Sigmoid colon (tissue), 7 donors: ENCODE results near the gene TMEM184B. TPM values are rescaled to one million over a fixed set of nuclear protein-coding genes. Genes with fewer than 3 reads are reported as not detected.
A peak's percentile ranks its signal among the peaks of the same experiment; 100 is the strongest.

Source experiments
- DNase-seq: peaks from one replicate; pipeline ENCODE4 v3.0.0-alpha.2; 2019
- H3K27ac ChIP-seq, 4 donors: fragments of 200-600 bp; sonication (generic); one replicate each; pipeline ENCODE4 v1.5.1; 2016 to 2019; ENCODE audit warnings: mild to moderate bottlenecking in 1 of 4
- H3K27me3 ChIP-seq, 3 donors: fragments of 200-600 bp; sonication (generic); one replicate each; pipeline ENCODE4 v1.5.1; 2019; ENCODE audit warnings: mild to moderate bottlenecking in 1 of 3
- H3K36me3 ChIP-seq, 4 donors: fragments of 200-600 bp; sonication (generic); one replicate each; pipeline ENCODE4 v1.5.1; 2016 to 2019
- H3K4me1 ChIP-seq, 4 donors: fragments of 200-600 bp; sonication (generic); one replicate each; pipeline ENCODE4 v1.5.1; 2017 to 2019
- H3K4me3 ChIP-seq, 4 donors: fragments of 200-600 bp; sonication (generic); one replicate each; pipeline ENCODE4 v1.5.1; 2017 to 2019; ENCODE audit warnings: mild to moderate bottlenecking in 2 of 4, moderate library complexity in 1 of 4
- H3K9me3 ChIP-seq, 4 donors: fragments of 200-600 bp in 3 of 4; sonication (generic) in 3 of 4; one replicate each; pipeline versions ENCODE4 v1.5.1 to v1.6.1; 2013 to 2019
- EP300 ChIP-seq, 4 donors: sonication (generic); formaldehyde crosslinking; IDR thresholded peaks; one replicate each; pipeline ENCODE4 v1.6.1; 2017; ENCODE audit warnings: antibody characterized with exemption in 4 of 4
- POLR2A ChIP-seq, 2 donors: fragments of 450-650 bp; IDR thresholded peaks; one replicate each; pipeline ENCODE4 v1.6.1; 2016; ENCODE audit warnings: antibody characterized with exemption in 2 of 2, mild to moderate bottlenecking in 2 of 2, moderate library complexity in 2 of 2
- POLR2AphosphoS5 ChIP-seq, 4 donors: sonication (generic); formaldehyde crosslinking; IDR thresholded peaks; one replicate each; pipeline ENCODE4 v1.6.1; 2017; ENCODE audit warnings: antibody characterized with exemption in 4 of 4
- WGBS, 2 donors: extraction: QIAGEN DNeasy Blood & Tissue Kit; methylation state at CpG; one replicate each; pipeline ENCODE4 v1.1.7; 2013; 5-methylcytosine and 5-hydroxymethylcytosine counted together
- intact Hi-C: fragments of 100-400 bp; cut with DNase I; formaldehyde crosslinking; loops from one replicate; pipeline ENCODE4 v1.15.1; 2023
- polyA plus RNA-seq, 3 donors: library from polyadenylated mRNA; stranded (reverse); fragments of 200-250 nt; gene quantifications; one replicate each; pipeline ENCODE4 v1.2.3, GENCODE V29; 2013
- small RNA-seq, 3 donors: library from RNA; depleted of rRNA; stranded (forward); fragments of <200 nt; gene quantifications; one replicate each; pipeline ENCODE3, GENCODE V24; 2016
- total RNA-seq, 4 donors: library from RNA; depleted of rRNA; stranded (reverse); fragments of >200 nt; gene quantifications; one replicate each; pipeline ENCODE4 v1.1.0, GENCODE V29; 2016
- TF ChIP-seq, protein P1 (sequence below), 4 experiments: fragments of 450-650 bp in 3 of 4; fragments of 200-600 bp in 1 of 4; IDR thresholded peaks; one replicate each; pipeline ENCODE4 v1.5.1; 2016 to 2019; ENCODE audit warnings: antibody characterized with exemption in 4 of 4, mild to moderate bottlenecking in 3 of 4, moderate library complexity in 2 of 4
- donor health status: healthy with polysubstance abuse.
- donor health status: Bipolar disorder and iron deficiency.
- donor health status: healthy.

TMEM184B gene
- total and polyA plus RNA-seq, 7 donors: 7.2 to 96.4 (median 42.6) TPM

DNA sequence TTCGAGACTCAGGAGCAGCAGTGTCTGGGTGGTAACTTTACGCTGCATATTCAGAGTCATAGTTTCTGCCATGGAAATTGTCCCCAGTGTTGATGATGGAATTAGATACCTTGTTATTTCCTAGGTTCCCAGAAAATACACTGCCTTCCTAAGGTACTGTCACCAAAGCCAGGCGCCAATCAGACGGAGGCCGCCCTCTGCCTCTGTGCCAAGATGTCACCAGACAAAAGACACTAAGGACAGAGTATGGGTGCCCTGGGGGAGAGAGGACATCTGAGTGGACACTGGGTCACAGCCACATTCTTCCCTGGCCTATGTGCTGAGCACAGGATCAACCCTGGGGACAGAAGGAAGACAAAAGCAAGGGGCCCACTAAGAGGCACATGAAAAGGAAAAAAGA is 102.3 kb downstream of the TMEM184B start:
- intact Hi-C loops: no loop called here
- no peak overlapping the region for H3K4me3 ChIP-seq
- peaks cover 0 to 13% (median 8%) of the 10 kb centered on the region in 4 donors for H3K4me1 ChIP-seq
- peak; percentile 17 for DNase-seq
- H3K36me3 ChIP-seq: no peaks in the 10 kb centered on the region
- TF ChIP-seq POLR2A (IDR thresholded peaks at IDR 0.05) (no peak), POLR2AphosphoS5 (IDR thresholded peaks at IDR 0.05) (no peak), EP300 (IDR thresholded peaks at IDR 0.05) (no peak)
- TF ChIP-seq, protein P1, sequence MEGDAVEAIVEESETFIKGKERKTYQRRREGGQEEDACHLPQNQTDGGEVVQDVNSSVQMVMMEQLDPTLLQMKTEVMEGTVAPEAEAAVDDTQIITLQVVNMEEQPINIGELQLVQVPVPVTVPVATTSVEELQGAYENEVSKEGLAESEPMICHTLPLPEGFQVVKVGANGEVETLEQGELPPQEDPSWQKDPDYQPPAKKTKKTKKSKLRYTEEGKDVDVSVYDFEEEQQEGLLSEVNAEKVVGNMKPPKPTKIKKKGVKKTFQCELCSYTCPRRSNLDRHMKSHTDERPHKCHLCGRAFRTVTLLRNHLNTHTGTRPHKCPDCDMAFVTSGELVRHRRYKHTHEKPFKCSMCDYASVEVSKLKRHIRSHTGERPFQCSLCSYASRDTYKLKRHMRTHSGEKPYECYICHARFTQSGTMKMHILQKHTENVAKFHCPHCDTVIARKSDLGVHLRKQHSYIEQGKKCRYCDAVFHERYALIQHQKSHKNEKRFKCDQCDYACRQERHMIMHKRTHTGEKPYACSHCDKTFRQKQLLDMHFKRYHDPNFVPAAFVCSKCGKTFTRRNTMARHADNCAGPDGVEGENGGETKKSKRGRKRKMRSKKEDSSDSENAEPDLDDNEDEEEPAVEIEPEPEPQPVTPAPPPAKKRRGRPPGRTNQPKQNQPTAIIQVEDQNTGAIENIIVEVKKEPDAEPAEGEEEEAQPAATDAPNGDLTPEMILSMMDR (IDR thresholded peaks at IDR 0.05): no peak
- WGBS, 2 donors: 97 to 98% methylated on average over 5 of the region's 5 CpGs
- no peak overlapping the region for H3K27ac ChIP-seq
- no peaks in the 10 kb centered on the region for H3K9me3 ChIP-seq
- no peaks in the 10 kb centered on the region for H3K27me3 ChIP-seq

Small RNA genes within 50 kb of the gene (small RNA-seq; reads per million reads assigned to genes)
- 0 reads per million in 3 donors for gene RF00017
- 0 to 0.06 (median 0) reads per million in 3 donors for gene RN7SL704P

Other genes with a start within 250 kb of the TMEM184B start
- 10 to 100 TPM; 14.3 to 21.7 (median 17.2) TPM for gene PICK1, start 215.6 kb downstream of the TMEM184B start, total RNA-seq
- 10 to 100 TPM; 21.0 to 38.9 (median 25.4) TPM for gene PICK1, start 215.6 kb downstream of the TMEM184B start, polyA plus RNA-seq
- gene SLC16A8, start 188.8 kb downstream of the TMEM184B start, total RNA-seq: under 1 TPM in 2 of 4 donors, not detected in 2; 0.55 to 0.71 TPM
- gene SLC16A8, start 188.8 kb downstream of the TMEM184B start, polyA plus RNA-seq: under 1 TPM in 1 of 3 donors, not detected in 2; 0.20 TPM
- gene BAIAP2L2, start 162.3 kb downstream of the TMEM184B start, total RNA-seq: under 1 TPM; 0.16 to 0.71 (median 0.27) TPM
- gene BAIAP2L2, start 162.3 kb downstream of the TMEM184B start, polyA plus RNA-seq: 10 to 100 TPM; 25.8 to 48.7 (median 34.7) TPM
- 10 to 100 TPM; 10.7 to 36.2 (median 26.5) TPM for gene PLA2G6, start 91.2 kb downstream of the TMEM184B start, total RNA-seq
- 10 to 100 TPM in 1 of 3 donors, 1 to 10 TPM in 2; 6.6 to 21.1 (median 8.6) TPM for gene PLA2G6, start 91.2 kb downstream of the TMEM184B start, polyA plus RNA-seq
- 100 to 1,000 TPM in 1 of 4 donors, 10 to 100 TPM in 3; 15.3 to 104 (median 26.1) TPM for gene MAFF, start 71.0 kb downstream of the TMEM184B start, total RNA-seq
- gene MAFF, start 71.0 kb downstream of the TMEM184B start, polyA plus RNA-seq: 10 to 100 TPM; 18.5 to 41.4 (median 35.4) TPM
- 100 to 1,000 TPM in 1 of 4 donors, 10 to 100 TPM in 3; 60.6 to 116 (median 73.3) TPM for gene CSNK1E, start 44.4 kb upstream of the TMEM184B start, total RNA-seq
- gene CSNK1E, start 44.4 kb upstream of the TMEM184B start, polyA plus RNA-seq: 10 to 100 TPM; 33.6 to 82.8 (median 35.1) TPM
- not detected for gene KCNJ4, start 182.2 kb upstream of the TMEM184B start, total RNA-seq
- under 1 TPM in 1 of 3 donors, not detected in 2; 0.03 TPM for gene KCNJ4, start 182.2 kb upstream of the TMEM184B start, polyA plus RNA-seq
- 1 to 10 TPM; 2.5 to 5.5 (median 2.9) TPM for gene KDELR3, start 195.1 kb upstream of the TMEM184B start, total RNA-seq
- gene KDELR3, start 195.1 kb upstream of the TMEM184B start, polyA plus RNA-seq: 10 to 100 TPM in 2 of 3 donors, 1 to 10 TPM in 1; 7.4 to 14.3 (median 10.2) TPM
- 100 to 1,000 TPM; 504 to 630 (median 591) TPM for gene DDX17, start 233.3 kb upstream of the TMEM184B start, total RNA-seq
- gene DDX17, start 233.3 kb upstream of the TMEM184B start, polyA plus RNA-seq: 100 to 1,000 TPM in 1 of 3 donors, 10 to 100 TPM in 2; 54.7 to 175 (median 62.0) TPM